Activated CD8-positive, alpha-beta T cell treated with anti-CD3 and anti-CD28 coated beads, Interleukin-2, amount 10 ng/mL, durations not matched to agents 7 days and 5 days (primary cell): Measurements from ENCODE around the gene HS3ST6. TPM values are rescaled to one million over a fixed set of nuclear protein-coding genes. Genes with fewer than 3 reads are reported as not detected.
"Not testable (repeated sequence)": the region's sequence is repeated elsewhere in the genome, so short reads cannot be mapped to it uniquely, and the experiment has no call there.

Experiments
- ATAC-seq: fragments of 150-1000 bp; cut with Tn5 transposase; one replicate; pipeline ENCODE4 v1.10.0; 2021; ENCODE audit warnings: moderate library complexity
- CTCF ChIA-PET: fragments of 350-600 bp; sonication (Branson Sonifier 250); formaldehyde crosslinking; loops from one replicate; lab custom pipeline; 2021; ENCODE audit warnings: antibody characterized with exemption; lab: Charles Lee
- POLR2A ChIA-PET: fragments of 350-600 bp; sonication (Branson Sonifier 250); formaldehyde crosslinking; loops from one replicate; lab custom pipeline; 2021; ENCODE audit warnings: antibody characterized with exemption; lab: Charles Lee
- DNase-seq: peaks from one replicate; pipeline ENCODE4 v3.0.0-alpha.2; 2020
- H3K27ac Mint-ChIP-seq: one replicate; pipeline ENCODE4 v1.8.0; 2021; ENCODE audit warnings: mild to moderate bottlenecking, mixed read lengths
- H3K27me3 Mint-ChIP-seq: one replicate; pipeline ENCODE4 v1.8.0; 2021; ENCODE audit warnings: low read depth, mixed read lengths
- H3K36me3 Mint-ChIP-seq: one replicate; pipeline ENCODE4 v1.8.0; 2021; ENCODE audit warnings: low read depth, mixed read lengths
- H3K4me1 Mint-ChIP-seq: one replicate; pipeline ENCODE4 v1.8.0; 2021; ENCODE audit warnings: low read depth, mixed read lengths
- H3K4me3 Mint-ChIP-seq: one replicate; pipeline ENCODE4 v1.8.0; 2021; ENCODE audit warnings: mild to moderate bottlenecking, mixed read lengths
- H3K9me3 Mint-ChIP-seq: one replicate; pipeline ENCODE4 v1.8.0; 2022; ENCODE audit warnings: mixed read lengths; ENCODE audit not compliant: insufficient read depth
- total RNA-seq, 2 experiments: library from RNA; stranded (reverse); gene quantifications; one replicate each; pipeline ENCODE4 v1.2.3, GENCODE V29; 2021

The HS3ST6 gene
- total RNA-seq, 2 experiments from 2014 or later, result not detected

GRCh38 chr16:1878256-1878655 lies 40.0 kb downstream of the HS3ST6 start:
- no peak overlapping the region for H3K27ac Mint-ChIP-seq
- no peaks in the 10 kb centered on the region for H3K36me3 Mint-ChIP-seq
- peaks cover 13% of the 10 kb centered on the region for H3K27me3 Mint-ChIP-seq
- H3K4me3 Mint-ChIP-seq, result no peak overlapping the region
- ChIA-PET CTCF (interaction anchor here (1.2 kb wide), 1 partner anchor 15 kb away, joined by 4 read pairs; no protein-coding TSS in a partner anchor), POLR2A (interaction anchor here (0.6 kb wide), 1 partner anchor 32 kb away, joined by 3 read pairs; no protein-coding TSS in a partner anchor)
- no peak for ATAC-seq
- H3K4me1 Mint-ChIP-seq, result no peaks in the 10 kb centered on the region
- H3K9me3 Mint-ChIP-seq, result no peaks in the 10 kb centered on the region
- no peak for DNase-seq

GRCh38 chr16:1877804-1878203 lies 40.4 kb downstream of the HS3ST6 start:
- no peaks in the 10 kb centered on the region for H3K4me1 Mint-ChIP-seq
- CTCF ChIA-PET, result interaction anchor here (1.2 kb wide), 1 partner anchor 15 kb away, joined by 4 read pairs; no protein-coding TSS in a partner anchor

GRCh38 chr16:1877089-1877488 lies 41.1 kb downstream of the HS3ST6 start:
- DNase-seq (no peak), ATAC-seq (no peak)
- Mint-ChIP-seq H3K4me1 (no peaks in the 10 kb centered on the region), H3K4me3 (no peak overlapping the region), H3K9me3 (no peaks in the 10 kb centered on the region), H3K27ac (no peak overlapping the region), H3K36me3 (no peaks in the 10 kb centered on the region), H3K27me3 (peaks cover 19% of the 10 kb centered on the region)
- ChIA-PET CTCF (interaction anchor here (1.2 kb wide), 1 partner anchor 18 kb away, joined by 3 read pairs; no protein-coding TSS in a partner anchor), POLR2A (no interaction called here)

More at GRCh38 chr16:1877804-1878203, 40.4 kb downstream of the HS3ST6 start:
- DNase-seq, result no peak
- Mint-ChIP-seq H3K27ac (no peak overlapping the region), H3K36me3 (no peaks in the 10 kb centered on the region), H3K4me3 (no peak overlapping the region), H3K27me3 (peaks cover 13% of the 10 kb centered on the region), H3K9me3 (no peaks in the 10 kb centered on the region)
- POLR2A ChIA-PET, result interaction anchor here (0.6 kb wide), 1 partner anchor 32 kb away, joined by 3 read pairs; no protein-coding TSS in a partner anchor
- ATAC-seq, result no peak

GRCh38 chr16:1876468-1876867 lies 41.7 kb downstream of the HS3ST6 start:
- DNase-seq, result no peak
- ATAC-seq, result no peak
- no peaks in the 10 kb centered on the region for H3K9me3 Mint-ChIP-seq
- H3K4me3 Mint-ChIP-seq, result no peak overlapping the region
- H3K36me3 Mint-ChIP-seq, result no peaks in the 10 kb centered on the region
- ChIA-PET CTCF (interaction anchor here (1.2 kb wide), 1 partner anchor 17 kb away, joined by 3 read pairs; no protein-coding TSS in a partner anchor), POLR2A (no interaction called here)
- no peaks in the 10 kb centered on the region for H3K4me1 Mint-ChIP-seq
- H3K27me3 Mint-ChIP-seq, result peaks cover 19% of the 10 kb centered on the region
- no peak overlapping the region for H3K27ac Mint-ChIP-seq

- DNase-seq, H3K27ac Mint-ChIP-seq, H3K36me3 Mint-ChIP-seq, POLR2A ChIA-PET, H3K9me3 Mint-ChIP-seq, ATAC-seq, H3K4me1 Mint-ChIP-seq, H3K4me3 Mint-ChIP-seq: not testable (repeated sequence)
- H3K27me3 Mint-ChIP-seq, result peaks cover 19% of the 10 kb centered on the region
- CTCF ChIA-PET, result interaction anchor here (1.2 kb wide), 1 partner anchor 17 kb away, joined by 3 read pairs; no protein-coding TSS in a partner anchor
These were observed 42.1 kb downstream of the HS3ST6 start for GRCh38 chr16:1876066-1876465.

- no peaks in the 10 kb centered on the region for H3K4me1 Mint-ChIP-seq
- peaks cover 19% of the 10 kb centered on the region for H3K27me3 Mint-ChIP-seq
- POLR2A ChIA-PET, result interaction anchor here (1.0 kb wide), 1 partner anchor 27 kb away, joined by 3 read pairs; no protein-coding TSS in a partner anchor
- H3K36me3 Mint-ChIP-seq, result no peaks in the 10 kb centered on the region
- CTCF ChIA-PET, result interaction anchor here (1.2 kb wide), 1 partner anchor 56 kb away, joined by 3 read pairs; no protein-coding TSS in a partner anchor
- ATAC-seq, result no peak
- DNase-seq, result no peak
- H3K4me3 Mint-ChIP-seq, result no peak overlapping the region
- H3K9me3 Mint-ChIP-seq, result no peaks in the 10 kb centered on the region
- H3K27ac Mint-ChIP-seq, result no peak overlapping the region
These were observed 43.4 kb downstream of the HS3ST6 start for GRCh38 chr16:1874854-1875253.

- H3K27ac Mint-ChIP-seq, result no peak within 1 kb of the TSS
- H3K36me3 Mint-ChIP-seq, result no peaks in the 10 kb centered on the region
- H3K4me1 Mint-ChIP-seq, result no peaks in the 10 kb centered on the region
- H3K27me3 Mint-ChIP-seq, result peaks cover 12% of the 10 kb centered on the region
- ChIA-PET CTCF (interaction anchor here (1.6 kb wide), 1 partner anchor 57 kb away, joined by 4 read pairs; no protein-coding TSS in a partner anchor), POLR2A (no interaction called here)
- DNase-seq (peak; percentile 27), ATAC-seq (peak; percentile 68)
- no peaks in the 10 kb centered on the region for H3K9me3 Mint-ChIP-seq
- H3K4me3 Mint-ChIP-seq, result no peak within 1 kb of the TSS
These were observed 46.1 kb downstream of the HS3ST6 start, which contains the start of gene MEIOB for GRCh38 chr16:1871974-1872635. Gene MEIOB, minus strand, starts transcription at chr16:1872164. Its CDS starts 3,989 bp downstream, at chr16:1868175.

- no peak overlapping the region for H3K4me3 Mint-ChIP-seq
- peaks cover 13% of the 10 kb centered on the region for H3K27me3 Mint-ChIP-seq
- no peak for ATAC-seq
- H3K27ac Mint-ChIP-seq, result no peak overlapping the region
- CTCF ChIA-PET, result interaction anchor here (1.4 to 1.6 kb wide), 2 partner anchors 10 to 59 kb away, joined by 4 read pairs; no protein-coding TSS in a partner anchor
- H3K9me3 Mint-ChIP-seq, result no peaks in the 10 kb centered on the region
- POLR2A ChIA-PET, result no interaction called here
- H3K36me3 Mint-ChIP-seq, result no peaks in the 10 kb centered on the region
- H3K4me1 Mint-ChIP-seq, result no peaks in the 10 kb centered on the region
- DNase-seq, result no peak
These were observed 47.7 kb downstream of the HS3ST6 start for GRCh38 chr16:1870365-1871082.

- Mint-ChIP-seq H3K27me3 (peaks cover 7% of the 10 kb centered on the region), H3K9me3 (no peaks in the 10 kb centered on the region), H3K4me1 (no peaks in the 10 kb centered on the region), H3K4me3 (no peak overlapping the region), H3K36me3 (no peaks in the 10 kb centered on the region), H3K27ac (no peak overlapping the region)
- ChIA-PET POLR2A (no interaction called here), CTCF (interaction anchor here (0.6 to 1.1 kb wide), 3 partner anchors 18 to 143 kb away, joined by 3 to 5 read pairs (median 3); no protein-coding TSS in a partner anchor)
- ATAC-seq, result no peak
- DNase-seq, result no peak
These were observed 52.1 kb downstream of the HS3ST6 start for GRCh38 chr16:1865902-1866690.

GRCh38 chr16:1863681-1864460 lies 54.3 kb downstream of the HS3ST6 start:
- ChIA-PET CTCF (interaction anchor here (0.8 to 1.7 kb wide), 6 partner anchors 14 to 276 kb away, joined by 3 to 6 read pairs (median 3); partner anchors contain the start of gene RPS2), POLR2A (no interaction called here)
- Mint-ChIP-seq H3K4me1 (peaks cover 2% of the 10 kb centered on the region), H3K27me3 (peaks cover 18% of the 10 kb centered on the region), H3K36me3 (no peaks in the 10 kb centered on the region), H3K4me3 (no peak overlapping the region), H3K9me3 (no peaks in the 10 kb centered on the region), H3K27ac (no peak overlapping the region)
- DNase-seq (no peak), ATAC-seq (no peak)
